NCI-H1436 treated with DMSO at 0.1 percent for 48 hours (cell line): ENCODE results near the gene ALOX5.
"Not testable (repeated sequence)": the region's sequence is repeated elsewhere in the genome, so short reads cannot be mapped to it uniquely, and the experiment has no call there.

ENCODE experiments used
- DNase-seq: peaks from one replicate; lab custom pipeline; 2025; lab: John Stamatoyannopoulos, UW

ALOX5 gene

DNA sequence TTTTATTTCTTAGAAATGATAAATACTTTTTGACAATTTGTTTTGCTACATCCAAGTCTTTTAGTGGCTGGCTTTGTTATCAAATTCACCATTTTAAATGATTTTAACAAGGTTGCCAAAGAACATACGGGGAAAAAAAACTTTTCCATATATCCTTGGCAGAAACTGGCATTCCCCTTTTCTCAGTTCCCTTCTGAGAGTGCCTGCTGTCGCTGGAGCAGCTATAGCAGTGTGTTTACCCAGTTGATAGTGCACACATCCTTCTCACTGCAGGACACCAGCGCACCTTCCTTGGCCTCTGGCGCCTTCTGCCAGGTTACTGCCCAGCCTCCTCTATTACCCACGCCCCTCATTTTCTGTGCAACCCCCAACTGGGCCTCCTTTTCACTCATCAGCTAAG, 94.1 kb downstream of the ALOX5 start:
- no peak for DNase-seq

GRCh38 chr10:45470098-45471012, 96.3 kb downstream of the ALOX5 start:
- DNase-seq: no peak

- DNase-seq: no peak
Observed at GRCh38 chr10:45471059-45471458, 97.0 kb downstream of the ALOX5 start.

- DNase-seq: no peak
Observed at GRCh38 chr10:45471531-45472310, 97.7 kb downstream of the ALOX5 start.

- no peak for DNase-seq
Observed at GRCh38 chr10:45473126-45473525, 99.1 kb downstream of the ALOX5 start.

DNA sequence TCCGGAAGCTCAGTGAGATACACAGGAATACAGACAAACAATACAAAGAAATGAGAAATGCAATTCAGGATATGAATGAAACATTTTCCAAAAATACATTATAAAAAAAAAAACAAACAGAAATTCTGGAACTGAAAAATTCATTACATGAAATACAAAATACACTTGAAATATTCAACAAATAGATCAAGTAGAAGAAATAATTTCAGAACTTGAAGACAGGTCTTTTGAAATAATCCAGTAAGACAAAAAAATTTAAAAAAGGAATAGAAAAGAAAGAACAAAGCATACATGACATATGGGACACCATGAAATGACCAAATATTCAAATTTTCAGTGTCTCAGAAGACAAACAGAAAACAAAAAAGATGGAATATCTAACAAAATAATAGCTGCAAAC, 102.5 kb downstream of the ALOX5 start:
- no peak for DNase-seq

DNA sequence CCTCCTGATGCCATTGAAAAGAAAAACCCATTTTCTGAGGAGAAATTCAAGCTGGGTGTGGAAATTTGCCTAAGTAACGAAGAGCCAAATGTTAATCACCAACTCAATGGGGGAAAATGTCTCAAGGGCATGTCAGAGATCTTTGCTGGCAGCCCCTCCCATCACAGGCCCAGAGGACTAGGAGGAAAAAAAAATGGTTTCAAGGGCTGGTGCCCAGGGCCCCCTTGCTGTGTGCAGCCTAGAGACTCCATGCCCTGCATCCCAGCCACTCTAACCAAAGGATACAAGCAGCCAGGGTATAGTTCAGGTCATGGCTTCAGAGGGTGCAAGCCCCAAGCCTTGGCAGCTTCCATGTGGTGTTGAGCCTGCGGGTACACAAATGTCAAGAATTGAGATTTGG, 106.3 kb downstream of the ALOX5 start:
- no peak for DNase-seq

DNA sequence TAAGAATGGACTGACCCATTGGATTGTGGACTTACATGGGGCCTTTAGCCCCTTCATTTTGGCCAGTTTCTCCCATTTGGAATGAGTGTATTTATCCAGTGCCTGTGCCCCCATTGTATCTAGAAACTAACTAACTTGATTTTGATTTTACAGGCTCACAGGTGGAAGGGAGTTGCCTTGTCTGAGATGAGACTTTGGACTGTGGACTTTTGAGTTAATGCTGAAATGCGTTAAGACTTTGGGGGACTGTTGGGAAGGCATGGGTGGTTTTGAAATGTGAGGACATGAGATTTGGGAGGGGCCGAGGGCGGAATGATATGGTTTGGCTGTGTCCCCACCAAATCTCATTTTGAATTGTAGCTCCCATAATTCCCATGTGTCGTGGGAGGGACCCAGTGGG, 107.1 kb downstream of the ALOX5 start:
- DNase-seq: not testable (repeated sequence)

- DNase-seq: no peak
Observed at GRCh38 chr10:45483002-45483401, 109.0 kb downstream of the ALOX5 start.

DNA sequence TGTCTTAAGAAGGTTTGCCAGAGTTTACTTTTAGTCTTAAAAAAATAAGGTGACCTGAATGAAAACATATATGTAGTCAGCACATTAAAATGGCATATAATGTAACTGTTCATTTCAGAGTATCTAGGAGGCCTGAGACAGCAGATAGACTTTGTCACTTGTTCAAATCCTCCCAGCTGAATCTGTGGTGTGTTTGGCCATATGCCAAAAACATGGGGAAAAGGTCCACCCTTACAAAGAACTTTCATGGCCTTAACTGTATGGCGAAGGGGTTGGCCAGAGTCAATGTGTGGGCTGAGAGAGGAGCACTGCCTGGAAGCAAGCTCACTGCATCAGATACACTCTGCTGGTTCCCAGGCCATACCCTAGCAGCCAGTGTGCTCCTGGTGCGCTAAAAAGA, 113.7 kb downstream of the ALOX5 start:
- no peak for DNase-seq

DNA sequence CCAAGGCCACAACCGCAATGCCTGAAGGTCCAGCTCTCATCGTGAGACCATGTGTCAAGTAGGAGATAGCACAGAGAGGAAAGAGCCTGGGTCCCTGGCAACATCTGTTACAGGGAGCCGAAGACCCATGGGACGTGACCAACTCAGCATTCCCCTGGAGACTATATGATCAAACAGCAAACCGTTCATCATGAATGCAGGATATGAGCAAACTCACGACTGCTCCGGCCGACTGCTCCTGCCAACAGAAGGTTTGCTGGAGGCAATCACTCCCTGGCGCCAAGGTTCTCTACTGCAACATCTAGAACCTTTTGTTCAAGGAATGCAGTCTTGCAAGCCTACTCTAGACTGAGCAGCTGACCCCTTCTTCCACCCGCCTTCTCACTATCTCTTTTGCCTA, 114.3 kb downstream of the ALOX5 start:
- DNase-seq: no peak

DNA sequence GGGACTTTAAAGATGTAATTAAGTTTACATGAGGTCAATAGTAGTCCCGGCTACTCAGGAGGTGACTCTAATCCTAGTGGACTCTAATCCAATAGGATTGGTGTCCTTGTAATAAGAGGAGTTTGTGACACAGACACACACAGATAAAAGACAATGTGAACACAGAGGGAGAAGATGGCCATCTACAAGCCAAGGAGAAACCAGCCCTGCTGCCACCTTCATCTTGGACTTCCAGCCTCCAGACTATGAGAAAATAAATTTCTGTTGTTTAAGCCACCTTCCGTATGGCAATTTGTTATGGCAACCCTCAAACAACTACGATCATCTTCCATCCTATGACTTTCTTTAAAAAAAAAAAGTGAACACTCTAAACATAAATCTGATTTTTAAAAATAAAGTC, 116.3 kb downstream of the ALOX5 start:
- no peak for DNase-seq

GRCh38 chr10:45491061-45491460, 117.0 kb downstream of the ALOX5 start:
- DNase-seq: no peak
